Measurements from ENCODE around the gene PAXX.
"Not testable (repeated sequence)": the region's sequence is repeated elsewhere in the genome, so short reads cannot be mapped to it uniquely, and the experiment has no call there.

Gene PAXX

DNA sequence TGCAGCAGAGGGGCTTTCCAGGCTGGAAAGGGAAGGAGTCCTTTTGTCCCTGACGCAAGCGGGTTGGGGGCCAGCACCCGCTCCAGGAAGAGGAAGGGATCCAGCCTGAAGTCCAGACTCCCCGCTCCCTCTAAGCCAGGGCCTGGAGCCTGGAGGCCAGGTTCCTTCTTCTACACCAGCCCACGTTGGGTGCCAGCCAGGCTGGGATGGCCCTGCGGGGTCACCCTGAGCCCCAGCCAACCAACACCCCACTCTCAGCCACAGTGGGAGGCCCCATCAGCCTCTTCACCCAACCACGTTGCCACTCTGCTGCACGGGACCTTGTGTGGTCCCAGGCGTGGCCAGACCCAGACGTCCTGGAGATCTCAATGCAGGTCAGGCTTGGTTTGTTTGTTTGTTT, 40.6 kb downstream of the PAXX start:
- DNase-seq (ENCODE audit: low read depth), result no peak

- DNase-seq (ENCODE audit: low read depth), result not testable (repeated sequence)
Measured at GRCh38 chr9:137033481-137033880, 41.3 kb downstream of the PAXX start.

GRCh38 chr9:137034039-137034708, 42.0 kb downstream of the PAXX start:
- no peak for DNase-seq (ENCODE audit: low read depth)

DNA sequence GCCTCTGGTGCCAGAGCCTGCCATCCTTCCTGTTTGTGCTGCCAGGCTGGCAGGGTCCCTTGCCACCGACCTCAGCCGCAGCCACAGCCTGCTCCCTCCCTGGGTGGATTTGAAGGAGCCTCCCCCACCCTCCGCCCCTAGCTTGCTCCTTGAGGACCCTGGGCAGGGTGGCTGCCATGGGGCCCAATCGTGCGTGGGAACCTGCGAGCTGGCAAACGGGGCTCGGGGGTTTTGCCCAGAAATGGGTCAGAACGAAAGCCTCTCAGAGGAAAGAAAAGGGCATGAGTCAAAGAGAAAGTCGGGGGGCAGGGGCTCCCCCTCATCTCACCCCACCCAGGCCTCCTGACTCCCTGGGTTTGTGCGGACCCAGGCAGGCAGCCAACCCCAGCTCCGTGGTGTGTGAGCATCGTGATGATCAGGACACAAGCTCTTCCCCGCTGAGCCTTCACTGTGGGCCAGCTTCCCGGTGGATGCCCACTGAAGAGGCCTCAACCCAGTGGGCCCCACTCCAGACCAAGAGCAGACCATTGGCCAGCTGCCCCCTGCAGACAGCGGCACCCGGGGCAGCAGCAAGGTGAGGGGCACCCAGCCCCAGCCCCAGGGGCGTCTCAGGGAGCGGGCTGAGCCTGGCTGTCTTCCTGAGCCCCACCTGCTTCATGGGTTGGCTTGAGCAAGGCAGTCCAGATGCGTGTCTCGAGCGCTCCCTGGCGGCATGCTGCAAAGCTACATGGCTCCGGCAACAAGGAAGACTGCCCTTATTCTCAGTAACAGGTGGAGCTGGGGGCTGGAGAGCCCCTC, 42.7 kb downstream of the PAXX start:
- no peak for DNase-seq (ENCODE audit: low read depth)

DNA sequence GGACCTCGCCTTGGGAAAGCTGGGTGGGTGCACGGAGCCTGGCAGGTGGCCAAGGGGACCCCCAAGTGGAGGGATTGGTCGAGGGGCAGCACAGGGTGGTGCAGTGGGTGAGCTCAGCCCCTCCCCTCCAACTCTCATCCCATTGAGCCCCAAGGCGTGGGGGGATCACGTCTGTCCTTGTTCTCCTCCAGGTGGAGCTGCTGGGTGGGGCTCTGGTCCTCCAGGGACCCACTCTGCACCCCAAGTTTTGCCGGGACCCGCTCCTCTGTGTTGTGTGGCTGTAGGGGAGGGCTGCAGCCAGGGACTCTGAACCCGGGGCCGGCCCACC, 43.2 kb downstream of the PAXX start:
- DNase-seq (ENCODE audit: low read depth), result no peak

DNA sequence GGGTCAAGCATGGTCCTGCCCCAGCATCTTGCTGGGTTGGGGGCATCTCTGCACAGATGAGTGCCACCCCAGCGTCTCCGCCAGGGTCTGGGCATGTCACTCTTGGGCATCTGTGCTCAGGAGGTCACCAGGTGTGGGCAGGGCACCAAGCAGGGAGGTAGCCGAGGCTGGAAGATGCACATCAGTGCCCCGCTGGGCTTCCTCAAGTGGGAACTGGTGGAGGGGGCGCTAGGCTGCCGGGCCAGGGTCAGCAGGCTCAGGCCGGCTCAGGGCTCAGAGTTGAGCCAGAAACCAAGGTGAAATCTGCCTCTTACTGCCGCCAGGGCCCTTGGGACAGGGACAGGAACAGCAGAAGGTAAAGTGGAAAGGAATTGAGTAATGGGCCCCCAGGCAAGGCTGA, 43.7 kb downstream of the PAXX start:
- no peak for DNase-seq (ENCODE audit: low read depth)

DNA sequence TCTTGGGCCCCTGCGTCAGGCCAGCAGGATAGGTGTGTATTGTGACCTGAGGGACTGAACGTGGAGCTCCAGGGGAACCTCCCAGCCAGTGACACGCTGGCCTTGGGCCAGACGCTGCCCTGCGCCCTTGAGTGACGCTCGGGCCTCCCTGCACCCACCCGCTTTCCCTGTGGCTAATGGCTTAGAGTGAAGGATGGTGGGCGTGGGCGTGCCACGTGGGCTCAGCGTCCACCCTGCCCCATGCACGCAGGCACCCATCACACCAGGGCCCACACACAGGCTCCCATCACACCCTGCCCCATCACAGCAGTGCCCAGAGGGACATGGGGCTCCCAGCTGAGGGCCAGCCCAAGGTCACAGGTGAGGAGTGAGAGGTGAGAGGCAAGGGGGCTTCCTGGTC, 44.8 kb downstream of the PAXX start:
- DNase-seq (ENCODE audit: low read depth), result no peak

- no peak for DNase-seq (ENCODE audit: low read depth)
Measured at GRCh38 chr9:137037483-137037882, 45.3 kb downstream of the PAXX start.

DNA sequence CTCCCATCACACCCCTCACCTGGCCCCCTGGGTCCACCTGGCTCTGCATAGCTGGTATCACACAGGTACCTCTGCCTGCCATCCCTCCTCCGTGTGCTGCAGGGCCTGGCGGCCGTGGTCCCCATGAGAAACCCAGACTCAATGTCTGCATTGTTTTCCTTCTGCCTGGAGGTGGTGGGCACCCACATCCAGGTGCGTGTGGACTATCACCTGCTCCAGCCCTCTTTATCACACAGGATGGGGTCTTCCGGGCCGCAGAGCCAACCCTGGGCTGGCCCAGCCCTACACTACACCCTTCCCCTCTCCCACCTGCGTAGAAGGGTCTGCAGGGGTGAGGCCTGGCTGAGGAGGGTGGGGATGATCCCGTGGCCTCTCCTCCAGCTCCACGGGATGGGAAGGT, 46.7 kb downstream of the PAXX start:
- no peak for DNase-seq (ENCODE audit: low read depth)

- DNase-seq (ENCODE audit: low read depth), result no peak
Measured at GRCh38 chr9:137039611-137040366, 47.6 kb downstream of the PAXX start.

GRCh38 chr9:137040568-137040967, 48.3 kb downstream of the PAXX start:
- DNase-seq (ENCODE audit: low read depth), result no peak

DNA sequence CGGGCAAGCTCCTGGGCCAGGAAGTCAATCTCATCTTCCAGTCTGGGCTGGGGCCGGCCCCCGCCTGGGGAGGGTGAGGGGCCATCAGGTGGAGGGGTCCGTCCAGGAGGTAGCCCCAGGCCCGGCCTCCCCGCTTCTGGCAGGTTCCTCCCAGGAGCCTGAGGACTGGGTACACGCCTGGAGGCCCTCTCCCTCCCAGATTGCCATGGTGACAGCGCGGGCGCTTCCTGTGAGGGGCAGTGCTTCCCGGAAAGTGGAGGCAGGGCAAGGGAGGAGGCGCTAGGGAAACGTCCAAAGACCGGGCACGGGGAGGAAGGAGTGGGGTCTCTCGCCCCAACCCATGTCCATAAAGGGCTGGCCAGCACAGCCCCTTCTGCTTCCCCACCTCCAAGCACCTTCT, 48.9 kb downstream of the PAXX start:
- DNase-seq (ENCODE audit: low read depth), result no peak

DNA sequence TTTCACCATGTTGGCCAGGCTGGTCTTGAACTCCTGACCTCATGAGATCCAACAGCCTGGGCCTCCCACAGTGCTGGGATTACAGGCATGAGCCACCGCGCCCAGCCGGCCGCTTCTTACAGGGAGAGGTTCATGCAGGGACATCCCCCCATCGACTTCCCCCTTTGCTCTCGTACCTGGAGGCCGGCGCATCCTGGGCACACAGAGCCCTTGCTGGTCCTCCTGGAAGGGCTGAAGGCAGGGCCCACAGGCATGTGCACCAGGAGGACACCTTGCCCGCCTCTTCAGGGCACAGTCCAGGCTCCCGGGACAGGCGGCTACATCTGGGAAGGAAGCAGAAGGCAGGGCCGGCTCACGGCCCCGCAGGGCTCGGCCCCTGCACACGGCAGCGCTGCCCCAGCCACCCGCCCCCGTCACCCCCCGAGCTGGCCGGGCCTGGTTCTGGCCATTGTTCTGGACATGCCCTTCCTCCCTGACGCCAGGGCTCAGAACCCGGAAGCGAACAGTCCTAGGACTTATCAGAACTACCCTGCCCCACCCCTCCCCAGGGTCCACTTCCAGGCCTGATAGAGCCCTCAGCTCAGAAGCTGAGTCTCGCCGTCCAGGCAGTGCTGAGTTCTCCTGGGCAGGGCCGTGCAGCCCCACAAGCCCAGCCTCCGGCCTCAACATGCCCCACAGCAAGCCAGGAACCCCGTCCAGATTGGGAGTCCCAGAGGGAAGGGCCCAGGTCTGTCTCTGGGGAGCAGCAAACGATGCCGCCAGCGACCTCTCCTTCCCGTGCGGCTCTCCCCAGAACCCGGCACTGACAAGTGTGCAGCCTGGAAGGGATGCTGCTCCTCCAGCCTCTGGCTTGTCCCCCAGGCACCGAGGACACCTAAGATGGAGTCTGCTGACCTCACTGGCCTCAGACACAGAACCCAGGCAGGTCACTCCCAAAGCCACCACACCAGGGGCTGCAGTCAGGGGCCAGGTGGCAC, 50.8 kb downstream of the PAXX start:
- no peak for DNase-seq (ENCODE audit: low read depth)

All from HS-27A (cell line).